ENCODE data around the gene TCF15. TPM values are rescaled to one million over a fixed set of nuclear protein-coding genes. Genes with fewer than 3 reads are reported as not detected.
"Not testable (repeated sequence)": the region's sequence is repeated elsewhere in the genome, so short reads cannot be mapped to it uniquely, and the experiment has no call there.

Gene TCF15
- total RNA-seq, 3 donors from 2014 or later: 0.44 to 2.6 (median 1.1) TPM

DNA sequence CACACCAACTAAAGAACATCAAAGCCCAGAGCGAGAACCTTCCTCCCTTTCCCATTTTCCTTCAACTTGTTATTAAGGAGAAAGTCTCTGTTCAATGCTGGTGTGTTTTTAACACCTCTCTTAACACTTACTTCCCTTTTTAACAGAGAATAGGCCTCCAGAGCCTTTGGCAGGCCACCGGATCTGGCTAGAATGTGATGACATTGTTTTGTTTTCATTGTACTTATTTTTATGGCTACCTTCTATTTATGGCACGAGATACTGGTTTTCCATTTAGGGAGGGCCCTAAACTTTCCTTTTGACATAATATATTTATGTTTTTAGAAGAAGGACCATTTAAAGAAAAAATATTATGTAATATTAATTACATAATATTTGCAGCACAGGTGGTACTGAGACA, 21.6 kb downstream of the TCF15 start:
- Histone ChIP-seq H3K36me3 (no peaks in the 10 kb centered on the region), H3K4me3 (no peak overlapping the region), H3K9me3 (no peaks in the 10 kb centered on the region), H3K27ac (no peak overlapping the region), H3K4me1 (no peaks in the 10 kb centered on the region), H3K27me3 (peaks cover 0 to under 1% of the 10 kb centered on the region in 2 donors)
- TF ChIP-seq CTCF (IDR thresholded peaks at IDR 0.05) (no peak), POLR2A (IDR thresholded peaks at IDR 0.05) (no peak), POLR2AphosphoS5 (IDR thresholded peaks at IDR 0.05) (no peak)
- intact Hi-C loops (cut with DNase I; ENCODE audit: low total_unique reads): no loop called here
- no peak for DNase-seq (ENCODE audit: low spot score in 2 of 2)

DNA sequence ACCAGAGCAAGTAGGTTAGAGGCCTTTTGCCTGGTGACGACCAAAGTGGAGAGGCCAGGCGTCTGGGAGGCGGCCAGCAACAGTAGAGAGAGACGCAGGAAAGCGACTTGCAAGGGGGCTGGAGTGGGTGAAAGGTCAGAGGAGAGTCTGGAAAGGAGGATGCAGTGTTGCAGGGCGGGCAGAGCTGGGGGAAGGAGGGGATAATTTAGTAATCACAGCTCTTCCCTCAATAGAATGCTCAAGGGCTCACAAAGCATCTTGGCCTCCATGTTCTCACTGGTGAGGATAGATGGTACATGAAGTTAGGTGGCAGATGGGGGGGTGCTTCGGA, 25.2 kb downstream of the TCF15 start:
- TF ChIP-seq POLR2A (IDR thresholded peaks at IDR 0.05): no peak
- no peak for TF ChIP-seq CTCF (IDR thresholded peaks at IDR 0.05)
- no peak for TF ChIP-seq POLR2AphosphoS5 (IDR thresholded peaks at IDR 0.05)
- no peak overlapping the region for H3K27ac ChIP-seq
- DNase-seq (ENCODE audit: low spot score in 2 of 2): no peak
- no peaks in the 10 kb centered on the region for H3K9me3 ChIP-seq
- H3K36me3 ChIP-seq: no peaks in the 10 kb centered on the region
- peaks cover 0 to 10% of the 10 kb centered on the region in 2 donors for H3K27me3 ChIP-seq
- no peaks in the 10 kb centered on the region for H3K4me1 ChIP-seq
- H3K4me3 ChIP-seq: no peak overlapping the region
- intact Hi-C loops (cut with DNase I; ENCODE audit: low total_unique reads): no loop called here

DNA sequence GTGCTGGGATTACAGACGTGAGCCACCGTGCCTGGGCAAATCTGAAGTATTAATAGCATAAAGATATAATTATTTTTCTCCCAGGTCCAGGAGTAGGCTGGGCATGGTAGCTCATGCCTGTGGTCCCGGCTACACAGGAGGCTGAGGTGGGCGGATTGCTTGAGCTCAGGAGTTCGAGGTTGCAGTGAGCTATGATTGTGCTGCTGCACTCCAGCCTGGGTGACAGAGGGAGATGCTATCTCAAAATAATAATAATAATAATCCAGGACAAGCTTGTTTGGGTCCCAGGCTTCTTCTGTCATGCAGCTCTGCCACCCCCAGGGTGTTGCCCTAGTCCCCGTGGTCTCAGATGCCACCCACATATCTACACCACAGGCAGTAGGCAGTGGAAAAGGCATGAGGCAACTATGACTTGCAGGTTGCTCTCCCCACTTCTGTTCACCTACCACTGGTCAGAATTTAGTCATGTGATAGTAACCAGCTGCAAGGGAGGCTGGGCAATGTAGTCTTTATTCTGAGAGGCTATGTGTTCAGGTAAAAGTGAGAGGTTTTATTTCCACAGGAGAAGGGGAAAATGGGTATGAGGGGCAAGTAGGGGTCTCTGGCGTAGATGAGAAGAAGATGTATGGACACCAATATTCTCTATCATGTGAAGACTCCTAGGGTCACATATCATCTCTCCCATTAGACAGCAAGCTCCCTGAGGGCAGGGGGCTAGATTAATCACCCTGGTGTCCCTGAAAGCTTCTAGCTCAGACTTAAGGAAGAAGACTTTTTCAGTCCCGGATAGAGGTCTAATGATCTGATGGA, 25.7 kb downstream of the TCF15 start:
- Histone ChIP-seq H3K4me3 (no peak overlapping the region), H3K9me3 (no peaks in the 10 kb centered on the region), H3K27ac (no peak overlapping the region), H3K36me3 (no peaks in the 10 kb centered on the region), H3K27me3 (peaks cover 0 to 10% of the 10 kb centered on the region in 2 donors), H3K4me1 (no peaks in the 10 kb centered on the region)
- intact Hi-C loops (cut with DNase I; ENCODE audit: low total_unique reads): no loop called here
- no peak for DNase-seq (ENCODE audit: low spot score in 2 of 2)
- TF ChIP-seq POLR2AphosphoS5 (IDR thresholded peaks at IDR 0.05) (no peak), CTCF (IDR thresholded peaks at IDR 0.05) (no peak), POLR2A (IDR thresholded peaks at IDR 0.05) (no peak)

- peak in 1 of 2 donors; percentile 28 for DNase-seq (ENCODE audit: low spot score in 2 of 2)
- peaks cover 0 to 10% of the 10 kb centered on the region in 2 donors for H3K27me3 ChIP-seq
Measured at GRCh38 chr20:582204-582603, 27.9 kb downstream of the TCF15 start.

DNA sequence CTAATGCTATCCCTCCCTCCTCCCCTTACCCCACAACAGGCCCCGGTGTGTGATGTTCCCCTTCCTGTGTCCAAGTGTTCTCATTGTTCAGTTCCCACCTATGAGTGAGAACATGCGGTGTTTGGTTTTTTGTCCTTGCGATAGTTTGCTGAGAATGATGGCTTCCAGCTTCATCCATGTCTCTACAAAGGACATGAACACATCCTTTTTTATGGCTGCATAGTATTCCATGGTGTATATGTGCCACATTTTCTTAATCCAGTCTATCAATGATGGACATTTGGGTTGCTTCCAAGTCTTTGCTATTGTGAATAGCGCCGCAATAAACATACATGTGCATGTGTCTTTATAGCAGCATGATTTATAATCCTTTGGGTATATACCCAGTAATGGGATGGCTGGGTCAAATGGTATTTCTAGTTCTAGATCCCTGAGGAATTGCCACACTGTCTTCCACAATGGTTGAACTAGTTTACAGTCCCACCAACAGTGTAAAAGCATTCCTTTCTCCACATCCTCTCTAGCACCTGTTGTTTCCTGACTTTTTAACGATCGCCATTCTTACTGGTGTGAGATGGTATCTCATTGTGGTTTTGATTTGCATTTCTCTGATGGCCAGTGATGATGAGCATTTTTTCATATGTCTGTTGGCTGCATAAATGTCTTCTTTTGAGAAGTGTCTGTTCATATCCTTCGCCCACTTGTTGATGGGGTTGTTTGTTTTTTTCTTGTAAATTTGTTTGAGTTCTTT, 31.0 kb downstream of the TCF15 start:
- H3K36me3 ChIP-seq; DNase-seq (ENCODE audit: low spot score in 2 of 2); intact Hi-C loops (cut with DNase I; ENCODE audit: low total_unique reads); H3K4me3 ChIP-seq; H3K27ac ChIP-seq; H3K9me3 ChIP-seq; H3K4me1 ChIP-seq: not testable (repeated sequence)
- H3K27me3 ChIP-seq: peaks cover 0 to 12% of the 10 kb centered on the region in 2 donors

More at GRCh38 chr20:582204-582603, 27.9 kb downstream of the TCF15 start:
- Histone ChIP-seq H3K9me3 (no peaks in the 10 kb centered on the region), H3K4me1 (no peaks in the 10 kb centered on the region), H3K27ac (no peak overlapping the region), H3K36me3 (no peaks in the 10 kb centered on the region), H3K4me3 (no peak overlapping the region)
- intact Hi-C loops (cut with DNase I; ENCODE audit: low total_unique reads): no loop called here
- TF ChIP-seq POLR2A (IDR thresholded peaks at IDR 0.05) (no peak), POLR2AphosphoS5 (IDR thresholded peaks at IDR 0.05) (no peak), CTCF (IDR thresholded peaks at IDR 0.05) (no peak)
